Measurements from ENCODE around the gene THAP7. TPM values are rescaled to one million over a fixed set of nuclear protein-coding genes. Genes with fewer than 3 reads are reported as not detected.
"Not testable (repeated sequence)": the region's sequence is repeated elsewhere in the genome, so short reads cannot be mapped to it uniquely, and the experiment has no call there.

Gene THAP7
- 21.6 and 22.9 TPM in 2 replicates for total RNA-seq

GRCh38 chr22:21001601-21002325, at the start of gene THAP7:
Gene THAP7, minus strand, starts transcription at chr22:21002118. Its CDS starts 207 bp downstream, at chr22:21001911.
- H3K4me3 ChIP-seq (ENCODE audit: low read depth, low read length) = peak within 1 kb of the TSS; percentile 84
- TF ChIP-seq CTCF (IDR thresholded peaks at IDR 0.05; ENCODE audit: insufficient read depth, low read depth, low read length) = no peak
- DNase-seq (ENCODE audit: low read depth) = peak; percentile 96

GRCh38 chr22:21051145-21051830, 49.4 kb upstream of the THAP7 start:
- no peak for TF ChIP-seq CTCF (IDR thresholded peaks at IDR 0.05; ENCODE audit: insufficient read depth, low read depth, low read length)
- no peak for DNase-seq (ENCODE audit: low read depth)
- no peak overlapping the region for H3K4me3 ChIP-seq (ENCODE audit: low read depth, low read length)

- not testable (repeated sequence) for DNase-seq (ENCODE audit: low read depth); H3K4me3 ChIP-seq (ENCODE audit: low read depth, low read length)
Measured at GRCh38 chr22:21048965-21049364, 47.0 kb upstream of the THAP7 start.

GRCh38 chr22:21048448-21048847, 46.5 kb upstream of the THAP7 start:
- not testable (repeated sequence) for DNase-seq (ENCODE audit: low read depth); H3K4me3 ChIP-seq (ENCODE audit: low read depth, low read length)

DNA sequence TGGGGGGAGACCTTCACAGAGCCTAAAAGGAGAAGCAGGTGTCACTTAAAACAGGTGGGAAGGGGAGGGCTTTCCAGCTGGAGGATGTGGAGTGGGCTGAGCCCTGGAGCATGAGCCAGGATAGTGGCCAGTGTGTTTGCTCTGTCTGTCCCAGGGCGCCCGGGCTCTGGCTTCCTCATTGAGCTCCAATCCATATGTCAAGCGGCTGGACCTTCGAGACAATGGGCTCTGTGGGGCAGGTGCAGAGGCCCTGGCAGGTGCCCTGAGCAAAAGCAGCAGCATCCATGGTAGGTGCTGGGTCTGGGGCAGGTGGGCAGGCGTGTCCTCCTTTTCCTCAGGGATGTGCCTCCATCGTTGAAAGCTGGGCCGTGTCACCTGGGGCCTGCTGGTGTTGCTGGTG, 45.8 kb upstream of the THAP7 start:
- no peak for DNase-seq (ENCODE audit: low read depth)
- no peak overlapping the region for H3K4me3 ChIP-seq (ENCODE audit: low read depth, low read length)
- TF ChIP-seq CTCF (IDR thresholded peaks at IDR 0.05; ENCODE audit: insufficient read depth, low read depth, low read length) = no peak

GRCh38 chr22:21047035-21047661, 45.2 kb upstream of the THAP7 start:
- no peak for TF ChIP-seq CTCF (IDR thresholded peaks at IDR 0.05; ENCODE audit: insufficient read depth, low read depth, low read length)
- no peak for DNase-seq (ENCODE audit: low read depth)
- no peak overlapping the region for H3K4me3 ChIP-seq (ENCODE audit: low read depth, low read length)

DNA sequence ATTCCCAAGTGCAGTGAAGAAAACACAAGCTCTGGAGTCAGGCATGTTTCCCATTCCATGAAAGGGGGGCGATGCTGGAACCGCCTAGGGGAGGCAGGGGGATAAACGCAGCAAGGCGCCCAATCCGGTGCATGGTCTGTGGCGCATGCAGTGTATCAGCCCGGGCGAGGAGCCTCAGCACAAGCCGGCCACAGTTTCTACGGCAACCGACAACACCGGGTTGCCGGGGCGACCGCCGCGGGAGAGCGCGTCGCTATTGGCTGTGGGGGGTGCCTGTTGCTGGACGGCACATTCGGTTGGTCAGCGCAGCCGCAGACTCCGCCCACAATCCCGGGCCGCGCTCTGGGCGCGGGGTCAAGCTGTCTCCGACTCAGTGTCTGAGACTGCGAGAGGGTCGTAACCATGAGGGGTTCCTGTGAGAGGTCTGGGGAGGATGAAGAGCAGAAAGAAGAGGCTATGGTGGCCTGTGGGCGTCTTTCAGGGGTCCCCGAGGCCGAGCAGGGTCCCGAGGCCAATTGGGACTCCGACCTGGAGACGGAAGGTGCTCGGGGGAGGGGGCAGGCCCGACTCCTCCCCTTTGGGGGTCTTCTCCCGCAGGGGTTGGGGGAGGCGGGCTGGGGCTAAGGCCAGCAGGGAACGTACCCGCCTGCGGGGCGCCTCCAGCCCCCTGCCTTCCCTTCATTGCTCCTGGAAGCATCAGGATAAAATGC, 43.8 kb upstream of the THAP7 start, which contains the start of gene LRRC74B:
Gene LRRC74B (plus strand): TSS at position 362 of the 710 bp plus-strand sequence. CDS start 41 bp downstream, at position 403.
- H3K4me3 ChIP-seq (ENCODE audit: low read depth, low read length) = peak within 1 kb of the TSS; percentile 65
- no peak for TF ChIP-seq CTCF (IDR thresholded peaks at IDR 0.05; ENCODE audit: insufficient read depth, low read depth, low read length)
- DNase-seq (ENCODE audit: low read depth) = peak; percentile 93
